Astrocyte of the hippocampus (primary cell): Measurements from ENCODE around the gene EEPD1.
"Not testable (repeated sequence)": the region's sequence is repeated elsewhere in the genome, so short reads cannot be mapped to it uniquely, and the experiment has no call there.

Experiments
- DNase-seq: peaks from one replicate; pipeline ENCODE4 v3.0.0; 2011; ENCODE audit warnings: low read depth, low spot score

EEPD1 gene

GRCh38 chr7:36214608-36215456 is 61.8 kb downstream of the EEPD1 start:
- DNase-seq: no peak

GRCh38 chr7:36215457-36215765 is 62.4 kb downstream of the EEPD1 start:
- no peak for DNase-seq

GRCh38 chr7:36216063-36216684 is 63.1 kb downstream of the EEPD1 start:
- peak; percentile 38 for DNase-seq

GRCh38 chr7:36217211-36217960 is 64.3 kb downstream of the EEPD1 start:
- DNase-seq: no peak

GRCh38 chr7:36217961-36218284 is 64.9 kb downstream of the EEPD1 start:
- no peak for DNase-seq

- no peak for DNase-seq
Measured at GRCh38 chr7:36219429-36219828, 66.4 kb downstream of the EEPD1 start.

GRCh38 chr7:36223851-36224250 is 70.8 kb downstream of the EEPD1 start:
- DNase-seq: no peak

GRCh38 chr7:36224934-36225858 is 72.1 kb downstream of the EEPD1 start:
- DNase-seq: no peak

GRCh38 chr7:36226151-36226550 is 73.1 kb downstream of the EEPD1 start:
- DNase-seq: no peak

- peak; percentile 70 for DNase-seq
Measured at GRCh38 chr7:36227223-36227622, 74.2 kb downstream of the EEPD1 start.

GRCh38 chr7:36228039-36228438 is 75.0 kb downstream of the EEPD1 start:
- DNase-seq: no peak

GRCh38 chr7:36231406-36231805 is 78.4 kb downstream of the EEPD1 start:
- no peak for DNase-seq

- no peak for DNase-seq
Measured at GRCh38 chr7:36232555-36232954, 79.5 kb downstream of the EEPD1 start.

- DNase-seq: peak; percentile 21
Measured at GRCh38 chr7:36232971-36233550, 80.0 kb downstream of the EEPD1 start.

GRCh38 chr7:36236073-36236472 is 83.0 kb downstream of the EEPD1 start:
- no peak for DNase-seq

- no peak for DNase-seq
Measured at GRCh38 chr7:36238138-36238537, 85.1 kb downstream of the EEPD1 start.

- not testable (repeated sequence) for DNase-seq
Measured at GRCh38 chr7:36243356-36243755, 90.3 kb downstream of the EEPD1 start.

- DNase-seq: not testable (repeated sequence)
Measured at GRCh38 chr7:36244001-36244400, 90.9 kb downstream of the EEPD1 start.

GRCh38 chr7:36244429-36244828 is 91.4 kb downstream of the EEPD1 start:
- no peak for DNase-seq

- no peak for DNase-seq
Measured at GRCh38 chr7:36245684-36246299, 92.7 kb downstream of the EEPD1 start.

- DNase-seq: no peak
Measured at GRCh38 chr7:36249091-36249490, 96.0 kb downstream of the EEPD1 start.
